Hematopoietic multipotent progenitor cell treated with erythropoietin and hydrocortisone succinate and interleukin-3 and kit ligand, for 6 days (in vitro differentiated cells): ENCODE measurements around the gene OR6M1.

ENCODE experiments used
- DNase-seq: peaks from one replicate; pipeline ENCODE4 v3.0.0-alpha.2; 2015

Gene OR6M1

GRCh38 chr11:123775289-123775688, 30.9 kb downstream of the OR6M1 start:
- DNase-seq = no peak

GRCh38 chr11:123773959-123774358, 32.2 kb downstream of the OR6M1 start:
- no peak for DNase-seq

- no peak for DNase-seq
Measured at GRCh38 chr11:123773026-123773425, 33.1 kb downstream of the OR6M1 start.

GRCh38 chr11:123771664-123772063, 34.5 kb downstream of the OR6M1 start:
- no peak for DNase-seq

- DNase-seq = no peak
Measured at GRCh38 chr11:123770712-123771111, 35.4 kb downstream of the OR6M1 start.

- no peak for DNase-seq
Measured at GRCh38 chr11:123765601-123766000, 40.5 kb downstream of the OR6M1 start.

- no peak for DNase-seq
Measured at GRCh38 chr11:123762422-123762821, 43.7 kb downstream of the OR6M1 start.

- DNase-seq = no peak
Measured at GRCh38 chr11:123760894-123761293, 45.3 kb downstream of the OR6M1 start.

GRCh38 chr11:123757976-123758375, 48.2 kb downstream of the OR6M1 start:
- DNase-seq = no peak

GRCh38 chr11:123755813-123756212, 50.3 kb downstream of the OR6M1 start:
- DNase-seq = no peak
